ENCODE results near the gene PIGU. TPM values are rescaled to one million over a fixed set of nuclear protein-coding genes. Genes with fewer than 3 reads are reported as not detected.

PIGU gene
- total RNA-seq, 1 experiment from 2014 or later, result 32.8 TPM

DNA sequence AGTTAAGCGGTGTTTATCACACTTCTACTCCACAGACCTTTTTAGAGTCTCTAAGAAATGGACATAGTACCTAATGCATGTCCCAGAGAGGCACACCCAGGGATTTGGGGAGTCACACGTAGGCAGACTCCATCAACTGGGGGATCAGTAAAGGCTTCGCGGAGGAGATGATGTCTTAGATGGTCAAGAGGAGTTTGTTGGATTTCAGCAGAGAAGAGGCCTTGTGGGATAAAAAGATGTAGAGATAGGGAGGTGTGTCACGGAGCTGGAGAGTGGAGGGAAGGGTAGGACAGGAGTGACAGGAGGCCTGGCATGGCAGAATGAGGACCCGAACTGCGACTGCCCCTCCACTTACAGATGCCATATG is 151.6 kb downstream of the PIGU start:
- Histone ChIP-seq H2BK15ac (ENCODE audit: low read depth, low read length) (no peak overlapping the region), H4K8ac (replicated peaks; ENCODE audit: insufficient read length, low read depth, low read length) (no peak overlapping the region), H2BK120ac (ENCODE audit: low read depth, low read length, poor library complexity, severe bottlenecking) (no peak overlapping the region), H3K9ac (ENCODE audit: extremely low read depth, insufficient read length, low read length) (no peak overlapping the region), H3K23ac (ENCODE audit: insufficient read length, low read depth, low read length) (no peak overlapping the region), H4K20me1 (ENCODE audit: control insufficient read depth, insufficient read depth, insufficient read length) (no peaks in the 10 kb centered on the region), H2BK12ac (ENCODE audit: insufficient read length, low read depth, low read length) (no peak overlapping the region), H2AK5ac (ENCODE audit: insufficient read length, low read length) (no peak overlapping the region), H2BK20ac (ENCODE audit: low read depth, low read length, poor library complexity, severe bottlenecking) (no peak overlapping the region), H2BK5ac (ENCODE audit: insufficient read length, low read length) (no peak overlapping the region), H4K91ac (ENCODE audit: insufficient read length, low read depth, low read length) (no peak overlapping the region), H3K9me3 (ENCODE audit: control insufficient read depth, low read depth, low read length) (no peaks in the 10 kb centered on the region), H3K27me3 (ENCODE audit: insufficient read depth, low read length) (no peaks in the 10 kb centered on the region), H3K4ac (ENCODE audit: low read depth, low read length) (no peak overlapping the region), H3K56ac (ENCODE audit: insufficient read length, low read depth, low read length) (no peak overlapping the region), H3K14ac (ENCODE audit: insufficient read depth, low read length) (no peak overlapping the region), H3T11ph (ENCODE audit: low read length) (no peak overlapping the region), H3K27ac (ENCODE audit: insufficient read length, low read depth, low read length) (no peak overlapping the region), H2AFZ (ENCODE audit: low read length) (no peak overlapping the region), H3K23me2 (ENCODE audit: insufficient read length, low read depth, low read length, poor library complexity, severe bottlenecking) (no peaks in the 10 kb centered on the region), H3K79me1 (ENCODE audit: insufficient read depth, low read depth, low read length, poor library complexity, severe bottlenecking) (no peaks in the 10 kb centered on the region), H4K5ac (ENCODE audit: insufficient read length, low read depth, low read length) (no peak overlapping the region), H3K18ac (ENCODE audit: insufficient read length, low read depth, low read length) (no peak overlapping the region), H3K4me1 (ENCODE audit: insufficient read depth, low read length) (no peaks in the 10 kb centered on the region), H3K79me2 (ENCODE audit: insufficient read depth, low read length) (peaks cover 6% of the 10 kb centered on the region; the same call in 1 of the 2 replicates), H3K4me2 (ENCODE audit: insufficient read depth, insufficient read length, low read length) (no peak overlapping the region)
- H3K27ac Mint-ChIP-seq, result peak overlapping the region in 2 of 3 experiments; percentile 23 to 47; a peak in 4 of 7 replicates
- H3K4me1 Mint-ChIP-seq, result peaks cover 9 to 15% of the 10 kb centered on the region in 2 experiments
- H3K9me3 Mint-ChIP-seq, result no peaks in the 10 kb centered on the region
- H3K4me3 Mint-ChIP-seq, result no peak overlapping the region
- TF ChIP-seq, protein P1, sequence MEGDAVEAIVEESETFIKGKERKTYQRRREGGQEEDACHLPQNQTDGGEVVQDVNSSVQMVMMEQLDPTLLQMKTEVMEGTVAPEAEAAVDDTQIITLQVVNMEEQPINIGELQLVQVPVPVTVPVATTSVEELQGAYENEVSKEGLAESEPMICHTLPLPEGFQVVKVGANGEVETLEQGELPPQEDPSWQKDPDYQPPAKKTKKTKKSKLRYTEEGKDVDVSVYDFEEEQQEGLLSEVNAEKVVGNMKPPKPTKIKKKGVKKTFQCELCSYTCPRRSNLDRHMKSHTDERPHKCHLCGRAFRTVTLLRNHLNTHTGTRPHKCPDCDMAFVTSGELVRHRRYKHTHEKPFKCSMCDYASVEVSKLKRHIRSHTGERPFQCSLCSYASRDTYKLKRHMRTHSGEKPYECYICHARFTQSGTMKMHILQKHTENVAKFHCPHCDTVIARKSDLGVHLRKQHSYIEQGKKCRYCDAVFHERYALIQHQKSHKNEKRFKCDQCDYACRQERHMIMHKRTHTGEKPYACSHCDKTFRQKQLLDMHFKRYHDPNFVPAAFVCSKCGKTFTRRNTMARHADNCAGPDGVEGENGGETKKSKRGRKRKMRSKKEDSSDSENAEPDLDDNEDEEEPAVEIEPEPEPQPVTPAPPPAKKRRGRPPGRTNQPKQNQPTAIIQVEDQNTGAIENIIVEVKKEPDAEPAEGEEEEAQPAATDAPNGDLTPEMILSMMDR (conservative IDR thresholded peaks at IDR 0.05), result no peak
- DNase-seq, result no peak
- H3K27me3 Mint-ChIP-seq (ENCODE audit: low read depth), result no peaks in the 10 kb centered on the region
- WGBS (ENCODE audit: extremely low coverage, insufficient read length, low lambda C conversion rate), result no CpG with 5 or more reads among the region's 7 CpGs
- H3K36me3 Mint-ChIP-seq (ENCODE audit: insufficient read depth in 1 of 3, low read depth in 3 of 3), result peaks cover 8 to 66% (median 43%) of the 10 kb centered on the region in 3 experiments; a peak in 6 of 7 replicates
